NOMO-1 (cell line): ENCODE data around the gene TH.

Source experiments
- DNase-seq, 2 experiments: peaks; one replicate each; lab custom pipeline; 2025; ENCODE audit not compliant: unreplicated experiment in 2 of 2; lab: John Stamatoyannopoulos, UW

Gene TH

GRCh38 chr11:2143799-2144543 lies 27.6 kb downstream of the TH start:
- no peak for DNase-seq

DNA sequence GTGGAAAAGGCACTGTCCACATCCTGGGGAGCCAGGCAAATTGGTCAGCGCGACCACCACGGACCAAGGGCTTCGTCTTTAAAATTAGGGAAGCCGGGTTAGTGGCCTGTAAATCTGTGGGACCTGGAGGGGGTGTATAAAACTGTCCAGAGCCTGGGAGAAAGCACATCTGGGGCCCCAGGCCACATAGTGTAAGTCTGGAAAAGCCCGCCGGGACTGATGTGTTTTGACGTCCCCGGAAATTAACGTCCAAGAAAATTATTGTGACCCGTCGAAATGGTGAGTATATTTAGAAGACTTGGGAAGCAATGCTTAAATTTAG lies 28.2 kb downstream of the TH start:
- DNase-seq: no peak

DNA sequence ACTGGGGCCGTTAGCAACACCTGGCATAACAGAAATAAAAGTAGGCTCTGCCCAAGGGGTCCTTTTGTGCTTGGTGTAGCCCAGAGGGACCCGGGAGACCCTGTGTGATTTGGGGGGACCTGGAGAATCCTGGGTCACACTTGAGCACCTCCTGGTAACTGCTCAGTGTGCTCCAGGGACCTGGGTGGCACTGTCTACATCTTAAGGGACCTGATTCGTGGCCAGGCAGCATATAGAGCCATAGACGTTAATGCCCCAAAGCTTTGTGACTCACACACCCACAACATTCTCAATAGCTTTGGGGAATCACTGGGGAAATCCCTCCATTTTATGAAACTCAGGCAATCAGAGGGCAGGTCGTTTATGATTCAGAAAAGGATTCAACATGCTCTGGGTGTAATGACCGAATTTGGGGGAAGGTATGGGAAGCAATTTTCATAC lies 28.8 kb downstream of the TH start:
- DNase-seq: no peak

DNA sequence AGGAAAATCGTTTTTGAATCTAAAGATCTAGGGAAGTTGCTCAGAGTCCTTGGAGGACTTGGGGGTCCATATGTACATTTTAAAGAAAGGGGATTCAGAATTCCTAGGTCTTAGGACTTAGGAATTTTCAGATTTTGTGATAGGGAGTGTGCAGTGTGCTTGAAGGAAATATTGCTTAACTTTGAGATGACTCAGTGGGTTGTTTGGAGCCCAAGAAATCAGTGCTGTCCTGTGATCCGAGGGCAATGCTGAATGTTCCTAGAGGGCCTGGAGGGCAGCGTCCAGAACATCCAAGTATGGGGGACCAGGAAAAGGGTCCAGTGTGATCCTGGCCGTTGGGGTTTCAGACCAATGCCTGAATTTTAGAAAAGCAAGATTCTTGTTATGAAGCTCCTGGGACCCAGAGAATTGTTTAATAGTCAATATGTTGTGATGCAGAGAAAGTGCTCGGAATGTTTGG lies 29.3 kb downstream of the TH start:
- no peak for DNase-seq

GRCh38 chr11:2140411-2141400 lies 30.9 kb downstream of the TH start:
- no peak for DNase-seq

GRCh38 chr11:2139621-2140337 lies 31.8 kb downstream of the TH start:
- no peak for DNase-seq

GRCh38 chr11:2139123-2139521 lies 32.5 kb downstream of the TH start, which contains the start of gene IGF2:
TSS of gene IGF2 (minus strand) at chr11:2139389. CDS start at chr11:2135523, 3,866 bp downstream.
- no peak for DNase-seq

GRCh38 chr11:2138431-2139122 lies 33.0 kb downstream of the TH start:
- DNase-seq: no peak

- DNase-seq: no peak
Measured at GRCh38 chr11:2138068-2138430, 33.6 kb downstream of the TH start.

- DNase-seq: no peak
Measured at GRCh38 chr11:2137202-2138067, 34.2 kb downstream of the TH start.

DNA sequence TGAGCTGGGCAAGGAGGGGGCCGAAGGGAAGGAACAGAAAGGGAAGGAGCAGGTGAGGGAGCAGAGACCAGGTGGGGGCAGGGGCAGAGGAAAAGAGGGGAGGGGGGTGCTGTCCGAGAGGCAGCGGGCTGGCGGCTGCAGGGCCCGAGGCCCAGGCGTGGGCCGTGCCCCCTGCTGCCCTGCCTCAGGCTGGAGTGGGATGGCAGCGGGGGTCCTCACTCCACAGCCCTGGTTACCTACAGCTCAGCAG lies 34.7 kb downstream of the TH start:
- DNase-seq: no peak

DNA sequence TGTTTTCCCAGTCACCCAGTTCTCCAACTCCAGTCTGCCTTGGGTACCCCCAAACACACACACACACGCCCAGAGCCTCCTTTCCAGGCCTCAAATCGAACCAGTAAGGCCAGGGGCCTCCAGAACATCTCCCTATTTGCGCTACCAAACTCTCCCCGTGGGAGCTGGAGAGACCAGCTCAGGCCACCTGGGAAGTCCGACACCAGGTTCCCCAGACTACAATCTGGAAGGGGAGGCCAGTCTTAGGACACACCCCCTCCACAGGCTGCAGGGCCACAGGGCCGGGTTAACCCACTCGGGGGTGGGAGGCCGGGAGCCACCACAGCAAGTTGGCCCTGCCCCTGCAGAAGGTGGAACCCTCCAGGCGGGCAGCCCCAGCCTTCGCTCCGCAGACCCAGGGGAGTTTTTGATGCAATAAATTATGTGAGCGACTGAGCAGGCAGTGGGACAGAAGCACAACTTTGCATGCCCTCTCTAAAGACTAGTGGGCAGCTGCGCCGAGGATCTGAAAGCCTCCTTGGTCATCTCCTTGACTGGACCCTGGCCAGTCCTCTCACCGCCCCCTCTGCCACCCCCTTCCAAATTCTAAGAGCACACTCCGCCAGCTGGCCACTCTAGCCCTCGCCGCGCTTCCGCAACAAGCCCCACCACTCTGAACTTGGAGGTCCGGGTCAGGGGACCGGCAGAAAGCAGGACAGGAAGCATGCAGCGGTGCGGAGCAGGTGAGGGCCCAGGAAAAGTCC lies 35.2 kb downstream of the TH start:
- no peak for DNase-seq

GRCh38 chr11:2135648-2136201 lies 35.9 kb downstream of the TH start:
- no peak for DNase-seq

- no peak for DNase-seq
Measured at GRCh38 chr11:2135018-2135569, 36.5 kb downstream of the TH start.

DNA sequence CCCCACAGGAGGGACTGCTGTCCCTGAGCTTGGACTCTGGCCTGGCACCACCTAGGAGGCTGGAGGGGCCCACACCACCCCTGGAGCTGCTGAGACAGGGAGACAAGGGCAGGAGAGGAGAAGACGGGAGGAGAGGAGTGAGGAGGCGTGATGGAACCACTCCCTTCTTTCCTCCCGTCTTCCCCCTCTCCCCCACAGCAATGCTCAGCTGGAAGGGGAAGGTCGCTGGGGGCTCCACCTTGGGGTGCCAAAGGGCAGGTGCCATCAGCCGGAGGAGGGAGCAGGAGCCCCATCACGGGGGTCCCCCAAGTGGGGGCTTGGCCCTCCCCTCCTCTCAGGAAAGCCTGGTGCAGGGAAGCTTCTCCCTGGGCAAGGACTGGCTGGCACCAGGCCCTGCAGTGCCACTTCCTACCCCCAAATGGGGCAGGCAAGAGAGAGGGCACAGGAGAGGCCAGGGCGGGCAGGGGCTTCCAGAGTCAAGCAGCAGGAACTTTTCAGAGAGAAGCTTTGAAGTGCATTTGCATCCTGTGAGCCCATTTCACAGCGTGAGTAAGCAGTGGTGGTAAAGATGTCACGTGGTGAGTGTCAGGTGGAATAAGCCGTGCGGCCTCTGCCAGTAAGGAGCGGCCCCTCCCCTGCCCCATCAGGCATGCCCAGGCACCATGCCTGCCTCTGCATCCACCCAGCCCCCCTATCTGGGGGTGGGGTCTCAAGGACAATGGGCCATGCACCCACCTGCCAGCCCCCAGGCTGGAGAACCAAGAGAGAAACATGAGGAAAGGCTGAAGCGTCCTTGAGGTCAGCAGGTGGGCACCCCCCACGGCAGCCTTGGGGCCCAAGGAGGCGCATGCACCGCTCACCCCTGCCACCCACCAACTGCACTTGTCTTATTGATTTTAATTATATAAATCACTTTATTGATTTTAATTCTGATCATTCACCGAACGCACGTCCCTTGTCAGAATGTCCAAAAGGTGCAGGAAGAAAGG lies 37.3 kb downstream of the TH start:
- no peak for DNase-seq

GRCh38 chr11:2133241-2134021 lies 38.2 kb downstream of the TH start:
- no peak for DNase-seq

- DNase-seq: no peak
Measured at GRCh38 chr11:2132874-2133240, 38.8 kb downstream of the TH start.
